Inflammatory macrophage (primary cell): ENCODE data around the gene TRIM62.
A peak's percentile ranks its signal among the peaks of the same experiment; 100 is the strongest.
"Not testable (repeated sequence)": the region's sequence is repeated elsewhere in the genome, so short reads cannot be mapped to it uniquely, and the experiment has no call there.

Experiments used
- DNase-seq, 2 donors: peaks; one replicate each; pipeline ENCODE4 v3.0.0-alpha.2; 2020 to 2022

TRIM62 gene

DNA sequence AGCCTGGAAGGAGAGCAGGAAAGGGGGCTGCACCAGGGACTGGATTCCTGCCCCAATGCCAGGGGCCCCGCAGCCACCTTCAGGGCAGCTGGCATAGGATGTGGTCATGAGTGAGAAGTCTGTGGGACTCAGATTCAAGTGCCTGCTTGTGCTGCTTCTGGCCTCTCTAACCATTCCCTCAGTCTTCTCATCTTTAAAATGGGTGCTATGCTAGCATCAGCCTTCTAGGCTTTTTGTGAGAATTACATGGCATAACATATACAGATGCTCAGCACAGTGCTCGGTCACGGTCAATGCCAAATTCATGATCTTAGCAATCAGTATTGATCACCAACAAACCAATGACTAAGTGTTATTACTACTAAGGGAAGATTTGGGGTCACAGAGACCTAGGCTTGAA is 23.5 kb downstream of the TRIM62 start:
- DNase-seq, result no peak

DNA sequence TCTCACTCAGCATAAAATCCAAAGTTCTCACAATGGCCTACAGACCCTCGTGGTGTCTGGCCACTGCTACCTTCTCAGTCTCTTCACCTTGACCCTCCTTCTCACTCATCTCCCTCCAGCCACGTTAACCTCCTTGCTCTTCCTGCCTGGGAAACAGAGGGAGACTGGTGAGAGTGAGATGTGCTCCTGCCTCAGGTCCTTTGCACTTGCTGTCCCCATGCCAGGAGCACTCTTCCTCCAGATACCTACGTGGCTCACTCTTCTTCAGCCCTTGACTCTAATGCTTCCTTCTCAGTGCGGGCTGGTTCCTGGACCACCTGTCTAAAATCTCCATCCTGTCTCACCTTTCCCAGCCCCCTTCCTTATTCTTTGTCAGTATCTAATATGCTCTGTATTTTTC is 24.7 kb downstream of the TRIM62 start:
- no peak for DNase-seq

DNA sequence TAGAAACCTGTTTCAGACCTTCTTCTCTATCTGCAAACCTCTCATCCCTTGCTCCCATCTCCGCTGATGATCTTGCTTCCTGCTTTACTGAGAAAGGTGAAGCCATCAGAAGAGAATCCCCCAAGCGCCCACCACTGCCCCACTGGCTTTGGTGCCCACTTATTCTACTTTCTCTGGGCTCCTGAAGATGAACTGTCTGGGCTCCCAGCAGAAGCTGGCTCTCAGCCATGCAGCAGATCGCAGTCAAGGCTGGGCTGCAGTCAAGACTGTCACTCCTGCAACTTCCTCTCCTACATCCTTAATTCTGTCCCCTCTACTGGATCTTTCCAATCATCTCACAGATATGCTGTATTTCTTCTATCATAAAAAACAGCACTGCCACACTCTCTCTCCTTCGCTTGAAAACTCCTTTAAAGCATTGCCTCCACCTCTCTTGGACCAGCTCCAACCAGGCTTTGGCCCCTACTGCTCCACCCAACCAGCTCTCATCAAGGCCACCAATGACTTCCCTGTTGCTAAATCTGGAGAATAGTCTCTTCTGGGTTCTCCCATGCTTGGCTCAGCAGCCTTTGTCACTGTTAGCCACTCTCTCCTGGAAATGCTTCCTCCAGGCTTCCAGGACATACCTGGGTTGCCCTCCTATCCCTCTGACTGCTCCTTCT is 25.8 kb downstream of the TRIM62 start:
- no peak for DNase-seq

DNA sequence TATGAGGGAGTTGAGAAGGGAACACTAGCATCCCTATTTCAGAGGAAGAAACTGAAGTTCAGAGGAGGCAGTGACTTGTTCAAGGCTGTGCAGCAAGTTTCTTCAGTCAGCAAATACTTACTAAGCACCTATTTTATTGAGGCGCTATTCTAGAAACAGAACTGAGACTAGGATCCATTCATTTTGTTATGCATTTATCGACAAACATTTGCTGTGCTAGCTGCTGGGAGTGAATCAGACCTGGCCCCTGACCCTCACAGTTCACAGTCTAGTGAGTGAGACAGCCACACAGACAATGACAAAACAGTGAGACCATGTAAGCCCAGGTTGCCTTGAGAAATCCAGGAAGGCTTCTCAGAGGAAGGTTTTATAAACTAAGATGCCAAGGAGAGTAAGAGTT is 28.2 kb downstream of the TRIM62 start:
- no peak for DNase-seq

DNA sequence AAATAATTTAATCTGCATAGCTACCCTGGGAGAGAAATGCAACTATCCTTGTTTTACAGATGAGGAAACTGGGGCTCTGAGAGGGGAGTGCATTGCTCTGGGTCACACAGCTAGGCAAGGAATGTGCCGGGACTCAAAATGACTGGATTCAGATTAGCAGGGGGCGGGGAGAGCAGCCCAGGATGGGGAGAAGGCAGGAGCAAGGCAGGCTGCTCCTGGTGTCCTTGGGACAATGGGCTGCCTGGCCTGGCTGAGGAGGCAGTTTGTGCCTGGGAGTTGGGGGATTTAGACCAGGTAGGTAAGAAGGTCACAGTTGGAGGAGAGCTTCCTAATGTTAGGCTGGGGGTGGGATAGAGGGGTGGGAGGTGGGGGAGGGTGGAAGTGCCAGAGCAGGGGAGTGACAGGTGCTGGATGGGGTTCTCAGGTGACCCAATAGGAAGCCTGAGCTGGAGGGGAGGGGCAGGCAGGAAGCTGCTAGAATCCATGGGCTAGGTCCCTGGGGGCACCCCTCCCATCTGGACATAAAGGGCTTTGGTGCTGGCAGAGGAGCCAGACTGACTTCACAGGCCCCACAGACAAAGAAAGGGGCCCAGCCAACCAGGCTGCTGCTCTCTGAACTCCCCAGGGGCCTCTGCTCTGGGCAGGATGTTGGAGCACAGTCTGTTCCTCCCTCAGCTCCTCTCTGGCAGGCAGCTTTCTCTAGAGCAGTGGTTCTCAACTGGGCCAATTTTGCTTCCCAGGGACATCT is 29.0 kb downstream of the TRIM62 start:
- no peak for DNase-seq

DNA sequence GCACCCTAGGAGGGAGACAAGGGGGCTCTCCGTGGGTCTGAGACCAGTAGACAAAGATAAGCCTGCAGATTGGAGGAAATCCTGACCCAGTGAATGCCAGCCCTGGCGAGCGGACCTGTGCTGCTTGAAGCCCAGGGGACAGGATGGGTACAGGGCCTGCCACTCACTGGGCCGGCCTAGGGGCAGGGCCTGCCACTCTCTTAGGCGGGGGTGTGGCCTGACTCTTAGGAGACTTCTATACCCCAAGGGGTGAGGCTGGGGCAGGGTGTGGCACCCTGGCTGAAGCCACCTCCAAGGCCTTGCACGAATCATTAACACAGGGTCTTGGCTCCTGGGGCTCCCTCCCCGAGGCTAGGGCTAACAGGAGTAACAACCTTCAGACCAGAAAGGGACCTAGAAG is 30.7 kb downstream of the TRIM62 start:
- no peak for DNase-seq

DNA sequence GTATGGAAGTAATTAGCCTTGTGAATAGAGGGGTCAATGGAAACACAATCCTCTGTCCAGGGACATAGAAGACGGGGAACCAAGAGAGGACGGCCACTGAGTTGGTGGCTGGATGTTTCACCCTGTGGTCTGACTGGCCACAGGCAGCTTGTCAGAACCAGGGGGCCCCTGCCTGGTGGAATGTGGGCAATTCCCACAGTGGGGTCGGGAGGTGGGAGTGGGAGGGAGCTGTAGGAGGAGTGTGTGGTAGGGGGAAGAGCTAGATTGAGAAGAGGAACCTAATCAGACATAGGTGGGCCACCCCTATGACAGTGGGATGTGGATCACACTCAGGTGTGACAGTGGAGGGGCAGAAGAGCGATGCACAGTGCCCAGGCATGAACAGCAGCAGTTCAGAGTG is 31.3 kb downstream of the TRIM62 start:
- DNase-seq, result no peak

DNA sequence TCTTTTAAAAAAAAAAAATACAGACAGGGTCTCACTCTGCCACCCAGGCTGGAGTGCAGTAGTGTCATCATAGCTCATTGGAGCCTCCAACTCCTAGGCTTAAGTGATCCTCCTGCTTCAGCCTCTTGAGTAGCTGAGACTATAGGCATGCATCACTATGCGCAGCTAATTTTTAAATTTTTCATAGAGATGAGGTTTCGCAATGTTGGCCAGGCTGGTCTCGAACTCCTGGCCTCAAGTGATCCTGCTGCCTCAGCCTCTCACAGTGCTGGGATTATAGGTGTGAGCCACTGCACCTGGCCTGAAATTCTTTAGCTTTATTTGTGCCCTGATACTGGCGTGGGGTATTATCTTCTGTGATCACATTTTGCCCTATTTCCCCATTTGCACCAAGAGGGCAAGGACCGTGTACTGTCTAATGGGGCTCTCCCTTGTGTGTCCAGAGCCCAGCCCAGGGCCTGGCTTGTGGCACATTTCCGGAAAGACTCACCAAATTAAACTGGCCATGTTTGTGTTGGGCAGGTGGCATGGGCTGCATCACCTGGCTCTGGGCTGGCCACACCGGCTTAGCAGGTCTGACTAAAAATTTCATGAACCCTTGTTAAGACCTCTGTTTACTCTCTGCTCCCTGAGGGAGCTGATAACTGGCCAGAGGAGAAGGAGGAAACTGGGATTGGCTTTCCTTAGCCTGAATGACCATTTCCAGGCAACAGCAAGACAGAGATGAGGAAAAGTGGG is 32.2 kb downstream of the TRIM62 start:
- DNase-seq, result no peak

DNA sequence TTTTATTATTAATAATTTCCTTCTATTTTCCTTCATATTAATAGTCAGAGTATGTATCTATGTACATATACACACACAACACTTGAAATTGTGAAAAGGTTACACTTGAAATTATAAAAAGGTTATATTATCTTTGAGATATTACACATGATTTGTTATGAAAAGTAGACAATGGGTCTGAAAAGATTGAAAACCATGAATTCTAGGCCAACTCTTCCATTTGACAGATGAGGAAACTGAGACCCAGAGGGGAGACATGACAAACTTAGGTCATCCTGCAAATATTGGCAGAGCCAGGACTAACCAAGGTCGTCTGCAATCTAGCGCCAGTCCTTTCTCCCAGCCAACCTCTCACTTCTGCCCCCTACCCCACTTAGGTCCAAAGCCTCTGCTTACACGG is 33.2 kb downstream of the TRIM62 start:
- no peak for DNase-seq

DNA sequence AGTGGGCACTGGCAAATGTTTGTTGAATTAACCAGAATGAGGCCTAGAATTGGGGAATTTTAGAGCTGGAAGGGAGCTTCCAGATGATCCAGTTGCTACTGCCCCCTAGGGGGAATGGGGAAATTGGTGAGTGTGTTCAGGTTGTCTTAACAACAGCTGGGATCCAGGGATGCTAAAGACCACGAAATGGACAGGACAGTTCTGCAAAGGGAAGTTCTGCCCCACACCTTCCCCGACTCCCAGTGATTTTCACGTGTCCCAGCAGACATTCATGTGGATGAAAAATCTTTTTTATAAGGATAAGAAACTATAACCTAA is 33.9 kb downstream of the TRIM62 start:
- no peak for DNase-seq

DNA sequence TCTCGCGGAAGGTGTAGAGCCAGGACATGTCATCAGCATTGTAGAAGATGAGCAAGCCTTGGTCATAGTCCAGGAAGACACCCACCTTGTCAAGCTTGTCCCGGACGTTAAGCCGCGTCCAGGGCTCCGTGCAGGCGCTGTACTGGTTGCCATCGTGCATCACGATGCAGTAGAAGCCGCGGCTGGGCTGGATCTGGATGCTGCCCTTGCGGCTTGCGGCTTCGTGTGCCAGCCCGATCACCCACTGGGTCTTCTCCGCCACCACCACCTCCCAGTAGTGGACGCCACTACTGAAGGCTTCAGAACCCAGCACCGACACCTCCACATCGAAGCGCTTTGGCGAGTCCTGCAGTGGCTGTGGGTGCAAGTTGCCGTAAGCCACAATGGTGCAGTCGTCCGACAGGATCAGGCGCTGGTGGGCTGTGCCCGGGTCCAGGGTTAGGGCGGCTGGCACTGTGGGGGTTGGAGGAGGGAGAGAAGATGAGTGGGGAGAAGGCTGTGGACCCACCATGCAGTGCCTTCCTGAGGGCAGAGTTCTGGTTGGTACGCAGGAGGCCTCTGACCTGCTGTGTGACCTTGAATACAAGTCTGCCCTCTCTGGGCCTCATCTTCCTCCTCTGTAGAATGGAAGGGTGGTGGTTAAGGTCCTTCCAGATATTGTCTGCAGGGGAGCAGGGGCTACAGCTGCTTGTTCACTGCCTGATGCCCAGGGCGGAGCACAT is 34.4 kb downstream of the TRIM62 start:
- DNase-seq, result no peak

DNA sequence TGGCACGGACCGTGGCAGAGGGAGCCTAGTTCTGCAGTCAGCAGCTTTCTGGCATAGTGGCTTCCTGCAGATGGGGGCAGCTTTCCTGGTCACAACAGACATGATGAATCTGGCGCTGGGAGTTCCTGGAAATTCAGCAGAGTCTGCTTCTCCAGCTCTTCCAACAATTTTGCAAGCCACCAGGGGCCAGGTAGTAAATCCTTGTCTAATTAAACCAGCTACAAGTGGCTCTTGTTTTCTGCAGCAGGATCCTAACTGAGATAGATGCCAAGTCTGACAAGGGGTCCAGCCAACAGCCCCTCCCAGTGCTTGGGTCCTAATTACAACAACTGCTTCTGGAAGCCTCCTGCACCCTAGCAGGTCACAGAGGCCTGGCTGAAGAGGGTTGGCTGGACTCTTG is 35.8 kb downstream of the TRIM62 start:
- DNase-seq, result no peak

DNA sequence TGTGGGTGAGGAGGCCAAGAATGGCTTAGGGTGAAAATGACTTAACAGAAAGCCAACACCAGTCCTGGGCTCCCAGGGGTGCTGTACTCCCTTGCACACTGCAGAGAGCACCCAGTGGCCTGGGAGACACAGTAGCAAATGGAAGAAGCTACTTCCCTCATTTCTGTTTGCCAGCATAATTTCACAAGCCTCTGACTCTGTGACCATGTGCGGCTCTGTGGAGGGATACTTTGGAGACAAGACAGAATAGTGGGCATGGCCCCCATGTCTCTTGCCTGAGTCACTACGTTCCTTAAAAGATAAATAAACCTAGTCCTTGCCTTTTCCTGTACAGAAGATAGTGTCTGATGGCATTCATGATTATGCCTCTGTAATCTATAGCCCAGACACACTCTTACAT is 38.1 kb downstream of the TRIM62 start:
- DNase-seq, result peak; percentile 21 to 32

DNA sequence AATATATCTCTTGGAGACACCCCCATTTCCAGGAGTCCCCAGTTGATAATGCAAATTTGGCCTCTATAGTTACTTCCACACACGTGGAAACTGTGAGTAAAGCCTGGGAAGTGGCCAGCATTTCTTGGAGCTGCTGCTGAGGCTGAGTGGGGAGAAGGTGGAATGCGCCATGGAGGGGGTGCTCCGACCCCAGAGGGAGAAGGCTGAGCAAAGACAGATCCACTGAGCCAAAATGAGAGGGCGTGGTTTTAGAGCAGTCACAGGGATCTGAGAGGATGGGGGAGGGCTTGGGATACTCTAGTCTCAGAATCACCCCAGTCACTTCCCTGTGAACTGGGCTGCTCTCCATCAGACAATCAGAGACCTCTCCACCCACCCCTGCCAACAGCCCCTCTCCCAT is 38.7 kb downstream of the TRIM62 start:
- DNase-seq, result no peak

DNA sequence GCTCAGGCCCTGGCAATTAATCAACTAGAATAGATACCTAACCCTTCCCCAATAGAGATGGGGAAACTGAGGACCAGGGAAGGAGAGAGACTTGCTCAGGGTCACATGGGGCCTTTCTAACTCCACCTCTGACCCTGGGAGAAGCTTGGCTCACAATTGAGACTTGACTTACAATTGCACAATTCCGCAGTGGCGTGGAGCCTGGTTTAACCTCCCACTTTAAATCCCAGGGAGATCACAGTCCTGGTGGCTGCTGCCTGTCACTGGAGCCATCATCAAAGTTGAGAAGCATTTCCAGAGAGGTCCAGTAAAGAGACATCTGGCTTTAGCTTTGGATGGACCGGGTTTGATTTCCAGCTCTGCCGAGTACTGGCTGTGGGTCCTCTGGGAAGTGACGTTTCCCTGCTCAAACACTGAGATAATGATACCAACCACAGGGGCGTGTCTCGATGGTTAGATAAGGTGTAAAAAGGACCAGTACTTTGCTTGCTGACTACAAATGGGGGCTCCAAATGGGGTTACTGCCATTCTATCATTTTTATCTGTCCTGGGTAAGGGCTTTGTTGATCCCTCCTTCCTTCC is 39.3 kb downstream of the TRIM62 start:
- no peak for DNase-seq

DNA sequence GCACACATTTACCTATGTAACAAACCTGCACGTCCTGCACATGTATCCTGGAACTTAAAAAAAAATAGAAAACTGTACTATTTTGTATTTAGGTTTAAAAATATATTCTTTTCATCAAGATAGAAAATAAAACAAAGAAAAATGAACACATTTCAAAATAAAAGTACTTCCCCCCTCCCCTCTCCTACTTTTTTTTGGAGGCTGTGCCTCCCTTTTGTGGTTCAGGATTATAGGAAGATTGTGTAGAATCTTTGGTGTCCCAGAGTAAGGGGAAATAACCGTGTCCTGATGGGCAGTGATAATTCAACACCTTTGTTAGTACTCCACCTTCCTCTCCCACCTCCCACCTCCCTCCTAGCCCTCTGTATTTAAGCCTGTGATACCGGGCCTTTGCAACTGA is 40.1 kb downstream of the TRIM62 start:
- DNase-seq, result no peak

DNA sequence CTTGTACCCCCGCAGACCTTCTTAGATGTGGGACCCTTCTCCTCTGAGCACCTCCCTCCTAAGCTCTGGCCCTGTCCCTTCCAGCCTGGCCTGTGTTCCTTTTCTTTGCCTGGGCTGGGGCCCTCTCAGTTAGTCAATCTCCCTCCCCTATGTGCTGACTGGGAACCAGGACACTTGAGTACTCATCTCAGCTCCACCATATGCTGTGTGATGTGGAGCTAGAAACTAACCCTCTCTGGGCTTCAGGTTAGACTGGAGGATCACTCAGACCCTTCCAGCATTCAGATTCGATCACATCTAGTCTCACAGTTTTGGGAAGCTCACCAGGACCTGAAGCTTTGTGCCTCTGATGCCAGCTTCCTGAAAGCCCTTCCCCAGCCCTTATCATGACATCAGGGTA is 40.6 kb downstream of the TRIM62 start:
- DNase-seq, result no peak

DNA sequence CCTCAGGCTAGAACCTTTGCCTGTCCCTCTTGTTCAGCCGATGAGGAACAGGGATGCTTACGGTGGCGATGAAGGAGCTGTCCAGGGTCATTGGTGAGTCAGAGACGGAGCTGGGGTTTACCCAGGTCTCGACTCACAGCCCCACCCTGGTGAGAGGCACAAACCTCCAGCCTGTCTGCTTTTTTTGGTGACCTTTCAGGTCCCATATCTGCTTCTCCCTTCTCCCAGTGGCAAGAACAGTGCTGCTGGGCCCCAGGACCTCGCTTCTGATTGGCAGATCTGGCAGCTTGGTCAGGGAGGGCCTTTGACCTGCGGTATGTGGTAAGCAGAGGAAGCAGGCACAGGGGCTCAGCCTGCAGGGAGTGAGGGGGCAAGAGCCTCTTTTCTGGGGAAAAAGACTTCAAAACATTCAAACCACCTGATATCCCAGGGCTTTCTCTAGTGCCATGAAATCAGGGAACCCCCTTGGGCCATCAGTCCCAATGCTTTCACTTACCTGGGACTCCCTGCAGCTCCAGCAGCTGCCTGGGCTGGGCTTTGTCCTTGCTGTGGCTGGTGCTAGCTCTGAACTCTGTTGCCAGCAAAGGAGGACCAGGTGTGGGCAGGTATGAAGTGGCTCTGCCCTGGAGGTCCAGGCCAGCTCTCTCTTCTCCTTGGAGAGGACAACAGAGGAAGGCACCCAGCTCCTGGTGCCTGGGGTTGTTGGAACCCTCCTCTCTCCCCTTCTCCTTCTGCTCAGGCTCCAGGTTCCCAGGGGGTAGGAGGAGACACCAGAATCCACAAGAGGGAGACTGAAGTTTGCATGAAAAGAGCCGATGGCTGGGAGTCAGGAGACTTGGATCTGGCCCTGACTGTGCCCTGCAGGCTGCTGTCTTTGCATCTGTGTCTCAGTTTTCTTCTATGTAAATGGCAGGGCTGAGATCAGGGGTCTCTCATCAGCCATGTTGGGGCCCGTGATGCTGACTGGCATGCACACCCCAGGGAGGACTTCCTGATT is 41.4 kb downstream of the TRIM62 start:
- no peak for DNase-seq

DNA sequence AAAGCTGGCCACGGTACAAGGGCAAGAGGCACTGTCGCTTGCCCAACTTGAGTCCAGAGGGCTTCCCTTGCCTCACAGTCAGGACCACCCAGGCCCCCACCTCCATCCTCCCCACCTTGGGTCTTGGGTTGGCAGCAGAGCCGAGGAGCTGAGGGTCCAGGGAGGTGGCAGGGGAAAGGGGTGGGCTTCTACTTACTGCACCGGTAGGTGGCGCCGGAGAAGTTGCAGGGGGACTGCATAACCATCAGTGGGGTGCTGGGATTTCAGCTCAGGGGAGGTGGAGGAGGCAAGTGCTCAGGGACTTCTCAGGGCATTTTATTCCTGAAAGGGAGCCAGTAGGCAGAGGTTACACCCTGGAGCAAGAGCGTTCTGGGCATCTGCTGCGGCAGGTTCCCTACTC is 44.0 kb downstream of the TRIM62 start:
- DNase-seq, result no peak

DNA sequence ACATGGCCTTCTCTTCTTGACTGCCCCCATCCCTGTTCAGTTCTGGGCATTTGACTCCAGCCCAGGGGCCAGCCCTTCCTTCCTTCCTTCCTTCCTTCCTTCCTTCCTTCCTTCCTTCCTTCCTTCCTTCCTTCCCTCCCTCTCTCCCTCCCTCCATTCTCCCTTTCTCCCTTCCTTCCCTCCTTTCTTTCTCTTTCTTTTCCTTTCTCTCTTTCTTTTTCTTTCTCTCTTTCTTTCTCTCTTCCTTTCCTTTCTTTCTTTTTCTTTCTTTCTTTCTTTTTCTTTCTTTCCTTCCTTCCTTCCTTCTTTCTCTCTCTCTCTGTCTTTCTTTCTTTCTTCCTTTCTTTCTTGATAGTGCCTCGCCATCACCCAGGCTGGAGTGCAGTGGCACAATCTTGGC is 45.8 kb downstream of the TRIM62 start:
- not testable (repeated sequence) for DNase-seq

DNA sequence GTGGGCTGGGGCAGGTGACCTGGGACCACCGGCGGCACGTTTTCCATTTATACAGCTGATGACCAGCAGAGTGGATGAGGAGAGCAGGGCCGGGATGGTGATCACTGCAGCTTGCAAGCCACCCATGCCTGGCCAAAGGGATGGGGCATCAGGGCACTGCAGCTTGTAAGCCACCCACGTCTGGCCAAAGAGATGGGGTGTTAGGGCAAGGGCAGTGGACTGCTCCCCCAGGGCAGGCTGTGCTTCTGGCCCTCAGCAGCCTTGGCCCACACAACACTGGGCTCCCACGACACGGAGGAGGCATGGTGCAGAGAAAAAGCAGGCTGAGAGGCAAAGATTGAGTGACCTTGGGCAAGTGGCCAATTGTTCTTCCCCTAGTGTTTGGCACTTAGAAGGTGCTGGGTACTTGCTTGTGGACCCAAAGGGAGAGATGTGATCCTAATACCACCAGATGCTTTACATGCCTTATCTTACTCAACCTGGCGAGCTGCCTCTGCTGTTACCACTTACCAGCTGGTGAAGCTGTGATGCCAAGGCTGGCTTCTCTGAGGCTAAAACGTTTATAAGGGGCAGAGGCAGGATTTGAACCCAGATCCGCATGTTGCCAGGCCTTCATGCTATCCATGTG is 48.3 kb downstream of the TRIM62 start:
- DNase-seq, result no peak
